ENCODE measurements around the gene PPDPF. TPM values are rescaled to one million over a fixed set of nuclear protein-coding genes. Genes with fewer than 3 reads are reported as not detected.

The PPDPF gene
- total and polyA plus RNA-seq, 2 donors (not counting 1 experiment from before 2014, with no cell fraction given), result 93.5 to 162 TPM

GRCh38 chr20:63494420-63495166, 26.0 kb upstream of the PPDPF start:
- H3K9me3 Mint-ChIP-seq (ENCODE audit: insufficient read depth), result peaks cover 2% of the 10 kb centered on the region
- intact Hi-C loops (cut with micrococcal nuclease), result no loop called here

More at GRCh38 chr20:63494420-63495166, 26.0 kb upstream of the PPDPF start:
- no peak overlapping the region for H3K27ac Mint-ChIP-seq
- Histone ChIP-seq H3K4me1 (ENCODE audit: control insufficient read depth in 2 of 2, insufficient read depth in 2 of 2, low read length in 2 of 2) (peaks cover 16 to 23% of the 10 kb centered on the region in 2 donors), H3K27me3 (replicated peaks in 1 of 4; ENCODE audit: control extremely low read depth in 1 of 4, control insufficient read depth in 3 of 4, insufficient read depth in 4 of 4, low read length in 3 of 4) (peaks cover 0 to 39% (median 15%) of the 10 kb centered on the region in 4 experiments), H3K4me2 (replicated peaks; ENCODE audit: low read depth, low read length, poor library complexity, severe bottlenecking) (no peak overlapping the region), H3K27ac (ENCODE audit: low read length in 2 of 2) (no peak overlapping the region), H3K36me3 (replicated peaks in 1 of 2; ENCODE audit: control extremely low read depth in 1 of 2, control insufficient read depth in 1 of 2, extremely low read depth in 1 of 2, insufficient read depth in 2 of 2, low read length in 1 of 2) (no peaks in the 10 kb centered on the region), H3K79me2 (ENCODE audit: control insufficient read depth, insufficient read depth, low read length) (no peaks in the 10 kb centered on the region), H2AFZ (ENCODE audit: insufficient read depth, low read depth, low read length, poor library complexity, severe bottlenecking) (no peak overlapping the region), H3K9me3 (ENCODE audit: control extremely low read depth in 1 of 3, control insufficient read depth in 2 of 3, insufficient read depth in 1 of 3, low read length in 2 of 3) (peaks cover 0 to 9% (median 0%) of the 10 kb centered on the region in 3 donors), H3K9ac (ENCODE audit: low read length) (no peak overlapping the region), H3K4me3 (ENCODE audit: control extremely low read depth in 1 of 5, extremely low read depth in 1 of 5, insufficient read depth in 1 of 5, low read depth in 2 of 5, low read length in 4 of 5) (no peak overlapping the region), H4K20me1 (ENCODE audit: control insufficient read depth, insufficient read depth, low read length, poor library complexity, severe bottlenecking) (no peaks in the 10 kb centered on the region)
- DNase-seq, result no peak
- WGBS (ENCODE audit: insufficient coverage), result 90% methylated on average over 51 of the region's 51 CpGs
- H3K27me3 Mint-ChIP-seq, result peaks cover 11% of the 10 kb centered on the region
- ATAC-seq (ENCODE audit: low read depth), result no peak
- H3K4me1 Mint-ChIP-seq, result peaks cover 7% of the 10 kb centered on the region
- no peak overlapping the region for H3K4me3 Mint-ChIP-seq
- ChIA-PET CTCF (interaction anchor here (1.0 to 1.6 kb wide), 2 partner anchors 370 to 479 kb away, joined by 4 to 5 read pairs; no protein-coding TSS in a partner anchor), POLR2A (no interaction called here)
- TF ChIP-seq EZH2 (IDR thresholded peaks at IDR 0.05; ENCODE audit: borderline replicate concordance, insufficient read depth, low read depth, low read length, poor library complexity, severe bottlenecking), result no peak
- TF ChIP-seq CTCF (IDR thresholded peaks at IDR 0.05), result no peak

Data from B cell (primary cell).